NCI-H748 (cell line): ENCODE measurements around the gene AMZ1.
A peak's percentile ranks its signal among the peaks of the same experiment; 100 is the strongest.

Source experiments
- DNase-seq: peaks from one replicate; lab custom pipeline; 2025; ENCODE audit not compliant: unreplicated experiment; lab: John Stamatoyannopoulos, UW

The AMZ1 gene

GRCh38 chr7:2651336-2651735 lies 36.7 kb upstream of the AMZ1 start:
- DNase-seq: no peak

- no peak for DNase-seq
Measured at GRCh38 chr7:2651847-2652735, 35.9 kb upstream of the AMZ1 start.

GRCh38 chr7:2652736-2653060 lies 35.3 kb upstream of the AMZ1 start:
- DNase-seq: no peak

- peak; percentile 27 for DNase-seq
Measured at GRCh38 chr7:2654059-2654458, 33.9 kb upstream of the AMZ1 start.

- no peak for DNase-seq
Measured at GRCh38 chr7:2655870-2656614, 32.0 kb upstream of the AMZ1 start.

- DNase-seq: no peak
Measured at GRCh38 chr7:2657208-2657607, 30.8 kb upstream of the AMZ1 start.

GRCh38 chr7:2657920-2658671 lies 29.9 kb upstream of the AMZ1 start:
- DNase-seq: no peak

GRCh38 chr7:2658941-2659340 lies 29.1 kb upstream of the AMZ1 start:
- DNase-seq: no peak

GRCh38 chr7:2659556-2660358 lies 28.2 kb upstream of the AMZ1 start:
- no peak for DNase-seq

GRCh38 chr7:2660359-2661095 lies 27.5 kb upstream of the AMZ1 start:
- DNase-seq: no peak

GRCh38 chr7:2661096-2661449 lies 26.9 kb upstream of the AMZ1 start:
- no peak for DNase-seq

- DNase-seq: no peak
Measured at GRCh38 chr7:2661602-2662272, 26.3 kb upstream of the AMZ1 start.

GRCh38 chr7:2662273-2663120 lies 25.5 kb upstream of the AMZ1 start:
- no peak for DNase-seq

GRCh38 chr7:2663121-2663886 lies 24.7 kb upstream of the AMZ1 start:
- peak; percentile 28 for DNase-seq

GRCh38 chr7:2663960-2664359 lies 24.0 kb upstream of the AMZ1 start:
- no peak for DNase-seq

- DNase-seq: peak; percentile 11
Measured at GRCh38 chr7:2665359-2665791, 22.6 kb upstream of the AMZ1 start.

GRCh38 chr7:2666155-2666554 lies 21.8 kb upstream of the AMZ1 start:
- DNase-seq: no peak
